GM13976 (cell line): ENCODE measurements around the gene CIAO2B.

ENCODE experiments used
- DNase-seq: peaks from one replicate; pipeline ENCODE4 v3.0.0; 2012; ENCODE audit warnings: low spot score
- CTCF ChIP-seq: IDR thresholded peaks from 2 replicates; pipeline ENCODE4 v1.5.1; 2012; ENCODE audit warnings: borderline replicate concordance, mild to moderate bottlenecking; ENCODE audit not compliant: insufficient read depth; ENCODE audit errors: extremely low read depth, missing control alignments, control extremely low read depth
- in situ Hi-C: fragments of 300-500 bp; cut with MboI; formaldehyde crosslinking; loops from one replicate; pipeline ENCODE4 v1.12.0; 2022; ENCODE audit warnings: low sequenced_read_pairs, mixed read lengths, inconsistent platforms; ENCODE audit not compliant: unreplicated experiment

Gene CIAO2B

GRCh38 chr16:66953462-66954096, 19.4 kb upstream of the CIAO2B start:
- TF ChIP-seq CTCF = no peak
- no peak for DNase-seq
- in situ Hi-C loops = loop anchor here (25.0 kb wide), 2 partner anchors 209 to 459 kb away; partner anchors contain the start of genes B3GNT9, FBXL8, HSF4 and NOL3

GRCh38 chr16:66952430-66953110, 18.4 kb upstream of the CIAO2B start:
- TF ChIP-seq CTCF = no peak
- no peak for DNase-seq
- in situ Hi-C loops = loop anchor here (25.0 kb wide), 2 partner anchors 210 to 460 kb away; partner anchors contain the start of genes B3GNT9, FBXL8, HSF4 and NOL3

GRCh38 chr16:66950971-66951790, 17.0 kb upstream of the CIAO2B start:
- in situ Hi-C loops = loop anchor here (25.0 kb wide), 2 partner anchors 211 to 461 kb away; partner anchors contain the start of genes B3GNT9, FBXL8, HSF4 and NOL3
- no peak for DNase-seq
- no peak for TF ChIP-seq CTCF

GRCh38 chr16:66950437-66950836, 16.2 kb upstream of the CIAO2B start:
- no peak for TF ChIP-seq CTCF
- no peak for DNase-seq
- in situ Hi-C loops = loop anchor here (25.0 kb wide), 2 partner anchors 212 to 462 kb away; partner anchors contain the start of genes B3GNT9, FBXL8, HSF4 and NOL3

GRCh38 chr16:66949472-66949871, 15.3 kb upstream of the CIAO2B start:
- DNase-seq = no peak
- TF ChIP-seq CTCF = no peak
- in situ Hi-C loops = no loop called here

DNA sequence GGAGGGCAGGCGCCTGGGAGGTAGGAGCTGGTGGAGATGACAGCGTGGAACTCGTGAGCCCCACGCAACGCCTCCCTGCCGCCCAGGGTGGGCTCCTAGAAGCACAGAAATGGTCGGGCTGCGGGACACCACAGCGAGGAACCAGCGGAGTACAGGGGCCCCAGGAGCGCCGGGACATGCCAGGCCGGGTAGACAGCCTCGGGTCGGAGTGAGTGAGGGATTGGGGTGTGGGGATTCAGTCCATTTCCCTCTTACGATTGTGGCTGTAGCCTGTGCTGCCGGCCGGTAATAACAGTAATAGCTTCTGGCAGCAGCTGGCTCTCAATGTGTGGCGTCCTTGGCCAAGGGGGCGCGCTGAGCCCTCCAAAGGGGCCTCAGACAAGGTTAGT, 14.6 kb upstream of the CIAO2B start:
- no peak for TF ChIP-seq CTCF
- in situ Hi-C loops = no loop called here
- no peak for DNase-seq
